Activated T-cell treated with anti-CD3 and anti-CD28 coated beads, Interleukin-2, amount 50 U/mL, for 48 hours (primary cell): ENCODE data around the gene ARL13A.
A peak's percentile ranks its signal among the peaks of the same experiment; 100 is the strongest.
"Not testable (repeated sequence)": the region's sequence is repeated elsewhere in the genome, so short reads cannot be mapped to it uniquely, and the experiment has no call there.

ENCODE experiments used
- DNase-seq, 2 experiments: peaks; one replicate each; pipeline ENCODE4 v3.0.0-alpha.2; 2020

Gene ARL13A

DNA sequence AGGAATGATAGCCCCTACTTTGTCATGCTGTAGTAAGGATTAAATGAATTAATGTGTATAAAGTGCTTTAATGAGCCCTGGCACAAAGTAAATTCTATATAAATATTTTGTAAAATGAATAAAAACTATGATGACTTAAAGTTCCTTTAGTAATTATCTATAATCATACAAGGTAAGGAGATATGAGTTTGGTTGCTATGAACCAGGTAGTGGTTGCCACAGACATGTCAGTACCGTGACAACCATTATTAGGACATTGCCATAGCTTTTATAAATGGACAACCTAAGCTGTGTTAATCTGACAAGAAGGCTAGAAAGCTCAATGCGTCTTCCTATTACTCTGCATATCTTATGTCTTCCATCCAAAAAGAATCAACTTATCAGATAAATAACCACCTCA lies at the start of gene ARL13A:
ARL13A (plus strand) TSS at position 301 of the 400 bp plus-strand sequence. CDS start 3,982 bp downstream, outside the sequence.
- no peak for DNase-seq

GRCh38 chrX:100924375-100924774 lies 45.1 kb upstream of the ARL13A start:
- no peak for DNase-seq

GRCh38 chrX:100926453-100926852 lies 43.1 kb upstream of the ARL13A start:
- DNase-seq: no peak

- peak; percentile 54 to 64 for DNase-seq
Observed at GRCh38 chrX:100928660-100929613, 40.6 kb upstream of the ARL13A start, which contains the start of gene XKRX. Gene XKRX (minus strand): TSS chrX:100928917. CDS start chrX:100928304, 613 bp downstream.

GRCh38 chrX:100931218-100931924 lies 38.1 kb upstream of the ARL13A start:
- peak; percentile 27 to 35 for DNase-seq

GRCh38 chrX:100931925-100932285 lies 37.6 kb upstream of the ARL13A start:
- DNase-seq: no peak

DNA sequence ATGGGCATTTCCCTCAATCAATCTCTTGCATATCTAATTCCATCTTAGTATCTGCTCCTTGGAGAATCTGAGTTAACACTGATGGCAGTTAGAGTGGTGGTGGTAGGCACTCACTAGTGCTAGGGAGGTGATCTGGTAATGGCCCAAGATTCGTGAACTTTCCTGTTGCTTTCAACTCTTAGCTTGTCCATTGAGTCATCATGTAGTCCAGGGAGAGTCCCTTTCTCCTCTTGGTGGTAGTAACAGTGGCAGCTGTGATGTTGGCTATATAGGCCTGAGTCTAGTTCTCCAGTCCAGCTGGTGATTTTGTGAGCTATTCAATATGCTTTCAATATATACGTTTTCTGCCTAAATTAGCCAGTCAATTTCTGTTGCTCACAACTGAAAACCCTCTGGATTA lies 33.7 kb upstream of the ARL13A start:
- DNase-seq: no peak

DNA sequence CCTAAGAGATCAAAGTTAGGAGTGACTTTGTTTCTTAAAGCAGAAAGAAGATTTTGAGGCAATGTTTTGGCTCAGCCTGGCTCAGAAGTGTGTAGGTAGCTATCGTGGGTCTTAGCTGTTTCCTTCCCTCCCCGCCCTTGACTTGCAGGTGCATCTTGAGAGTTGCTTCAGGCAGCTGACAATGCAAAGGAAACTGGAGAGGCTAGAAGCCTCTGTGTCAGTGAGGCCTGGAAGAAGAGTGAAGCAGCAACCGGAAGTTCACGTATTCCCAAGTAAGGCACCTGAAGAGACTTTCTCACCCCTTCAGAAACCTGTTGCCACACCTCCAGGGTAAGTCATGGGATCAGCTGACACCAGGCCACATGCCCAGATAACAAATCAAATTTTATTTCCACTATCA lies 30.2 kb upstream of the ARL13A start:
- no peak for DNase-seq

- DNase-seq: no peak
Observed at GRCh38 chrX:100944601-100945000, 24.9 kb upstream of the ARL13A start.

DNA sequence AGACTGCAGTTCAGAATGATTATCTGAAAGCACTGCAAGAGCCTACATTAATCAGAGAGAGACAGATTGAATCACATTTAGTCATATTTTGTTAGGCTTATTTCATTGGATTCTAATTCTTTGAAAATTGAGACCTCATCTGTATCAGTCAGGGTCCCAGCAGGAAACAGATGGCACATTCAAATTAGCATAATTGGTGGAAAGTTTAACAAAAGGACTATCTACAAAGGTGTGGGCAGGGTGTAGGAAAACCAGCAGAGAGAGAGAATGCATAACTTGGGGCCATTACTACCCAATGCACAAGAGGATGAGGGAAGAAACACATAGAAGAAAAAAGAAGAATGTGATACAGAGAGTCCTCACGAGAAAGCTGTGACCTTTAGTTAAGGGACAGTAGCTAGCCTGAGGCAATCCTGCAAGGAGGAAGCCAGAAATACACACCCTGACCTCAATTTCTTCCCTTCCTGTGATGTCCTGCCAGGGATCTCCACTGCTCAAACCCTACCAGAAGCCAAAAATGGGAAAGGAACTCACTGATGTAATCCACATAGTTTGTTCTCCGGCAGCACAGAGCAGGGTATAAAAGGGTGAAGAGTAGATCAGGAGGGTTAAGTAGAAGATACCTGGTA lies 23.1 kb upstream of the ARL13A start:
- DNase-seq: no peak

GRCh38 chrX:100948557-100948956 lies 21.0 kb upstream of the ARL13A start:
- no peak for DNase-seq

DNA sequence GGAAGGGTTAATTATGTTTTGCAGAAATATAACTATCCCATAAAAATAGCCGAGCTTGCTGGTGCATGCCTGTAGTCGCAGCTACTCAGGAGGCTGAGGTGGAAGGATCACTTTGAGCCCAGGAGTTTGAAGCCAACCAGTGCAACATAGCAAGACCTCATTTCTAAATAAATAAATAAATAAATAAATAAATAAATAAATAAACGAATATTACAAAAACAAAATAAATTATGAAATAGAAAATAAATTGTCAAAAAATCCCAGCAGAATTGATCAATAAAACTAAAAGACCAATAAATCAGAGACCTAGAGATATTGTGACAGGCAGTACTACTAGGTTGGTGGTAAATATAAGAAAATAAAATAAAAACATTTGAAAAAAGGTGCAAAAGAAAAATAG lies 6.7 kb upstream of the ARL13A start:
- no peak for DNase-seq

- DNase-seq: no peak
Observed at GRCh38 chrX:100964362-100964761, 5.1 kb upstream of the ARL13A start.

DNA sequence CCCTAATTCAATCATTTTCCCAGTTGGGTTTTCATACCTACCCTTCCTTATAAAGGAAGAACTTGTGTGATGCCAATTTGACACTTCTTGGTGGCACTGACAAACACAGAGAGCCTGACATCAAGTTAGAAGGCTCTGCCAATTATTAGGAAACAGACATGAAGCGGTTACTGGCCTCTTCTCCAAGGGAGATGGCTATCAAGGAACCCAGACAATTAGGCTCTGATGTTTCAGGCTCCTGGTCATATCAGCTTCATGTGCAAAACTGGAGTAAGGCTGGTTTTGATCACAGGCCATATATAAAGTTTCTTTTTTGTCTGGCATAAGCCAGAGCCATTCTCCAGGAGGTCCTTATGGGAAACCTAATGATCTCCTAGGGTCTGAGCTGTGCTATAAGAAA lies 428 bp downstream of the ARL13A start:
- DNase-seq: no peak

DNA sequence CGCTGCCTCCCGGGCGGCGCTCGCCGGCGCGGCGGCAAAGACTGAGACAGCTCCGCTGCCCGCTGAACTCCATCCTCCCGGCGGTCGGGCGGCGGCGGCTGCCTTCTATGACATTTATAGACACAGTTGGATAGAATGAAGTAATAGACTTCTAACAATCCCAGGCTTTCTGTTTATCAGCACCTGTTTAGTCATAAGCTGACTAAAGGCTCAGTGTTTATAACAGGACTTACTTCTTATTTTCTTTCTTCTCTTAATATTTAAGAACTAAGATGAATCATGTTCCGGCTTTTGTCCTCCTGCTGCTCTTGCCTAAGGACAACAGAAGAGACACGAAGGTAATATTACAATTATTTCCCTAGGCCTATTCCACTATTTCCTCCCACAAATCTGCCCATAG lies 3.9 kb downstream of the ARL13A start:
- DNase-seq: no peak

GRCh38 chrX:100975212-100975611 lies 5.7 kb downstream of the ARL13A start:
- DNase-seq: no peak

- DNase-seq: no peak
Observed at GRCh38 chrX:100976211-100976610, 6.7 kb downstream of the ARL13A start.

GRCh38 chrX:100979881-100980607 lies 10.5 kb downstream of the ARL13A start:
- DNase-seq: peak in 1 of 2 experiments; percentile 18

GRCh38 chrX:100980608-100981497 lies 11.3 kb downstream of the ARL13A start:
- no peak for DNase-seq

GRCh38 chrX:100981498-100981845 lies 12.0 kb downstream of the ARL13A start:
- not testable (repeated sequence) for DNase-seq

- no peak for DNase-seq
Observed at GRCh38 chrX:100984818-100985217, 15.3 kb downstream of the ARL13A start.

DNA sequence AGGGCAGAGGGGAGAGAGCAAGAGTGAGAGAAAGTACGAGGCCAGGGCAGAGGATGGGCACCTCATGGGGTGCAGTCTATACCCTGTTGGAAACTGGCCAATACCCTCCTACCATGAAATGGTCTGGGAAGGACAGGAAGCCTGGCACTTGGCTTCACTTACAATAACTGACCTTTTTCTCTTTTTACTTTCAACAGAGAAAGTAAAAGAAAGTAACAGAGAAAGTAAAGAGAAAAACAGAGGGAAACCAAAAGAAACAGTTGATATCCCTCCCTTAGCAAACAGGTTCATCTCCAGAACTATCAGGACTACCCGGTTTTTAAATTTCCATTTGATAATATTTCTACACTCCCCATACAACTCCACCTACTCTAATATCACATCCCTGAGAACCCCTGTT lies 20.6 kb downstream of the ARL13A start:
- no peak for DNase-seq
